ENCODE data around the gene PTCH1.
A peak's percentile ranks its signal among the peaks of the same experiment; 100 is the strongest.

Gene PTCH1

GRCh38 chr9:95513711-95514110 lies 3.1 kb downstream of the PTCH1 start:
- Histone ChIP-seq H3K4me3 (ENCODE audit: low read depth in 1 of 2, low read length in 2 of 2) (peak overlapping the region in 1 of 2 donors; percentile 70), H3K9ac (ENCODE audit: low read depth in 1 of 2, low read length in 2 of 2) (no peak overlapping the region), H3K9me3 (ENCODE audit: control insufficient read depth in 1 of 2, low read length in 2 of 2) (no peaks in the 10 kb centered on the region), H3K27me3 (ENCODE audit: control insufficient read depth in 1 of 2, insufficient read depth in 2 of 2, low read length in 2 of 2) (peaks cover 0 to 25% of the 10 kb centered on the region in 2 donors), H3K36me3 (ENCODE audit: control insufficient read depth in 1 of 2, insufficient read depth in 2 of 2, low read length in 2 of 2) (no peaks in the 10 kb centered on the region), H3K27ac (ENCODE audit: low read depth, low read length) (no peak overlapping the region), H3K4me1 (ENCODE audit: control insufficient read depth in 1 of 2, insufficient read depth in 2 of 2, low read length in 2 of 2) (peaks cover 14 to 16% of the 10 kb centered on the region in 2 donors)

- H3K9ac ChIP-seq (ENCODE audit: low read depth in 1 of 2, low read length in 2 of 2): no peak overlapping the region
- peaks cover 0 to 25% of the 10 kb centered on the region in 2 donors for H3K27me3 ChIP-seq (ENCODE audit: control insufficient read depth in 1 of 2, insufficient read depth in 2 of 2, low read length in 2 of 2)
- no peaks in the 10 kb centered on the region for H3K36me3 ChIP-seq (ENCODE audit: control insufficient read depth in 1 of 2, insufficient read depth in 2 of 2, low read length in 2 of 2)
- peaks cover 14 to 16% of the 10 kb centered on the region in 2 donors for H3K4me1 ChIP-seq (ENCODE audit: control insufficient read depth in 1 of 2, insufficient read depth in 2 of 2, low read length in 2 of 2)
- peak overlapping the region in 1 of 2 donors; percentile 76 for H3K4me3 ChIP-seq (ENCODE audit: low read depth in 1 of 2, low read length in 2 of 2)
- no peaks in the 10 kb centered on the region for H3K9me3 ChIP-seq (ENCODE audit: control insufficient read depth in 1 of 2, low read length in 2 of 2)
- no peak overlapping the region for H3K27ac ChIP-seq (ENCODE audit: low read depth, low read length)
Observed at GRCh38 chr9:95512709-95513095, 4.1 kb downstream of the PTCH1 start.

- Histone ChIP-seq H3K27ac (ENCODE audit: low read depth, low read length) (no peak overlapping the region), H3K36me3 (ENCODE audit: control insufficient read depth in 1 of 2, insufficient read depth in 2 of 2, low read length in 2 of 2) (no peaks in the 10 kb centered on the region), H3K4me3 (ENCODE audit: low read depth in 1 of 2, low read length in 2 of 2) (peak overlapping the region; percentile 76 to 94), H3K9ac (ENCODE audit: low read depth in 1 of 2, low read length in 2 of 2) (peak overlapping the region; percentile 20 to 61), H3K27me3 (ENCODE audit: control insufficient read depth in 1 of 2, insufficient read depth in 2 of 2, low read length in 2 of 2) (peaks cover 0 to 19% of the 10 kb centered on the region in 2 donors), H3K4me1 (ENCODE audit: control insufficient read depth in 1 of 2, insufficient read depth in 2 of 2, low read length in 2 of 2) (peaks cover 9 to 11% of the 10 kb centered on the region in 2 donors), H3K9me3 (ENCODE audit: control insufficient read depth in 1 of 2, low read length in 2 of 2) (no peaks in the 10 kb centered on the region)
Observed at GRCh38 chr9:95511952-95512708, 4.6 kb downstream of the PTCH1 start.

- peak overlapping the region; percentile 76 to 94 for H3K4me3 ChIP-seq (ENCODE audit: low read depth in 1 of 2, low read length in 2 of 2)
- no peaks in the 10 kb centered on the region for H3K9me3 ChIP-seq (ENCODE audit: control insufficient read depth in 1 of 2, low read length in 2 of 2)
- H3K9ac ChIP-seq (ENCODE audit: low read depth in 1 of 2, low read length in 2 of 2): peak overlapping the region; percentile 20 to 61
- H3K27me3 ChIP-seq (ENCODE audit: control insufficient read depth in 1 of 2, insufficient read depth in 2 of 2, low read length in 2 of 2): peaks cover 0 to 17% of the 10 kb centered on the region in 2 donors
- no peaks in the 10 kb centered on the region for H3K36me3 ChIP-seq (ENCODE audit: control insufficient read depth in 1 of 2, insufficient read depth in 2 of 2, low read length in 2 of 2)
- H3K4me1 ChIP-seq (ENCODE audit: control insufficient read depth in 1 of 2, insufficient read depth in 2 of 2, low read length in 2 of 2): peaks cover 8 to 9% of the 10 kb centered on the region in 2 donors
- no peak overlapping the region for H3K27ac ChIP-seq (ENCODE audit: low read depth, low read length)
Observed at GRCh38 chr9:95511616-95511931, 5.2 kb downstream of the PTCH1 start.

- Histone ChIP-seq H3K4me3 (ENCODE audit: low read depth in 1 of 2, low read length in 2 of 2) (peak overlapping the region; percentile 76 to 94), H3K27ac (ENCODE audit: low read depth, low read length) (peak overlapping the region; percentile 75), H3K36me3 (ENCODE audit: control insufficient read depth in 1 of 2, insufficient read depth in 2 of 2, low read length in 2 of 2) (no peaks in the 10 kb centered on the region), H3K4me1 (ENCODE audit: control insufficient read depth in 1 of 2, insufficient read depth in 2 of 2, low read length in 2 of 2) (peaks cover 8 to 9% of the 10 kb centered on the region in 2 donors), H3K27me3 (ENCODE audit: control insufficient read depth in 1 of 2, insufficient read depth in 2 of 2, low read length in 2 of 2) (peaks cover 0 to 17% of the 10 kb centered on the region in 2 donors), H3K9ac (ENCODE audit: low read depth in 1 of 2, low read length in 2 of 2) (peak overlapping the region; percentile 52 to 63), H3K9me3 (ENCODE audit: control insufficient read depth in 1 of 2, low read length in 2 of 2) (no peaks in the 10 kb centered on the region)
Observed at GRCh38 chr9:95510709-95511615, 5.8 kb downstream of the PTCH1 start.

GRCh38 chr9:95509851-95510708 lies 6.7 kb downstream of the PTCH1 start:
- Histone ChIP-seq H3K4me1 (ENCODE audit: control insufficient read depth in 1 of 2, insufficient read depth in 2 of 2, low read length in 2 of 2) (peaks cover 9 to 10% of the 10 kb centered on the region in 2 donors), H3K27ac (ENCODE audit: low read depth, low read length) (no peak overlapping the region), H3K27me3 (ENCODE audit: control insufficient read depth in 1 of 2, insufficient read depth in 2 of 2, low read length in 2 of 2) (peaks cover 0 to 9% of the 10 kb centered on the region in 2 donors), H3K36me3 (ENCODE audit: control insufficient read depth in 1 of 2, insufficient read depth in 2 of 2, low read length in 2 of 2) (no peaks in the 10 kb centered on the region), H3K4me3 (ENCODE audit: low read depth in 1 of 2, low read length in 2 of 2) (peak overlapping the region; percentile 76 to 88), H3K9ac (ENCODE audit: low read depth in 1 of 2, low read length in 2 of 2) (peak overlapping the region; percentile 52 to 63), H3K9me3 (ENCODE audit: control insufficient read depth in 1 of 2, low read length in 2 of 2) (no peaks in the 10 kb centered on the region)

- Histone ChIP-seq H3K9ac (ENCODE audit: low read depth in 1 of 2, low read length in 2 of 2) (peak overlapping the region; percentile 20 to 52), H3K4me1 (ENCODE audit: control insufficient read depth in 1 of 2, insufficient read depth in 2 of 2, low read length in 2 of 2) (peaks cover 9 to 14% of the 10 kb centered on the region in 2 donors)
Observed at GRCh38 chr9:95508968-95509850, 7.6 kb downstream of the PTCH1 start.

GRCh38 chr9:95508242-95508967 lies 8.4 kb downstream of the PTCH1 start:
- peak overlapping the region; percentile 71 for H3K27ac ChIP-seq (ENCODE audit: low read depth, low read length)
- H3K9ac ChIP-seq (ENCODE audit: low read depth in 1 of 2, low read length in 2 of 2): peak overlapping the region; percentile 66 to 85
- H3K27me3 ChIP-seq (ENCODE audit: control insufficient read depth in 1 of 2, insufficient read depth in 2 of 2, low read length in 2 of 2): peaks cover 0 to 4% of the 10 kb centered on the region in 2 donors
- H3K4me1 ChIP-seq (ENCODE audit: control insufficient read depth in 1 of 2, insufficient read depth in 2 of 2, low read length in 2 of 2): peaks cover 9 to 17% of the 10 kb centered on the region in 2 donors
- H3K4me3 ChIP-seq (ENCODE audit: low read depth in 1 of 2, low read length in 2 of 2): peak overlapping the region; percentile 76 to 88
- no peaks in the 10 kb centered on the region for H3K9me3 ChIP-seq (ENCODE audit: control insufficient read depth in 1 of 2, low read length in 2 of 2)
- H3K36me3 ChIP-seq (ENCODE audit: control insufficient read depth in 1 of 2, insufficient read depth in 2 of 2, low read length in 2 of 2): no peaks in the 10 kb centered on the region

More at GRCh38 chr9:95508968-95509850, 7.6 kb downstream of the PTCH1 start:
- peaks cover 0 to 4% of the 10 kb centered on the region in 2 donors for H3K27me3 ChIP-seq (ENCODE audit: control insufficient read depth in 1 of 2, insufficient read depth in 2 of 2, low read length in 2 of 2)
- peak overlapping the region; percentile 63 for H3K27ac ChIP-seq (ENCODE audit: low read depth, low read length)
- peak overlapping the region; percentile 76 to 88 for H3K4me3 ChIP-seq (ENCODE audit: low read depth in 1 of 2, low read length in 2 of 2)
- H3K36me3 ChIP-seq (ENCODE audit: control insufficient read depth in 1 of 2, insufficient read depth in 2 of 2, low read length in 2 of 2): no peaks in the 10 kb centered on the region
- no peaks in the 10 kb centered on the region for H3K9me3 ChIP-seq (ENCODE audit: control insufficient read depth in 1 of 2, low read length in 2 of 2)

All from duodenal mucosa (tissue), 2 donors.